Measurements from ENCODE around the gene GPN2.

GPN2 gene

GRCh38 chr1:26831546-26832248, 58.4 kb downstream of the GPN2 start:
- DNase-seq, result peak in 1 of 3 experiments; percentile 8

GRCh38 chr1:26831059-26831458, 59.0 kb downstream of the GPN2 start:
- DNase-seq, result no peak

GRCh38 chr1:26829184-26829911, 60.7 kb downstream of the GPN2 start:
- no peak for DNase-seq

DNA sequence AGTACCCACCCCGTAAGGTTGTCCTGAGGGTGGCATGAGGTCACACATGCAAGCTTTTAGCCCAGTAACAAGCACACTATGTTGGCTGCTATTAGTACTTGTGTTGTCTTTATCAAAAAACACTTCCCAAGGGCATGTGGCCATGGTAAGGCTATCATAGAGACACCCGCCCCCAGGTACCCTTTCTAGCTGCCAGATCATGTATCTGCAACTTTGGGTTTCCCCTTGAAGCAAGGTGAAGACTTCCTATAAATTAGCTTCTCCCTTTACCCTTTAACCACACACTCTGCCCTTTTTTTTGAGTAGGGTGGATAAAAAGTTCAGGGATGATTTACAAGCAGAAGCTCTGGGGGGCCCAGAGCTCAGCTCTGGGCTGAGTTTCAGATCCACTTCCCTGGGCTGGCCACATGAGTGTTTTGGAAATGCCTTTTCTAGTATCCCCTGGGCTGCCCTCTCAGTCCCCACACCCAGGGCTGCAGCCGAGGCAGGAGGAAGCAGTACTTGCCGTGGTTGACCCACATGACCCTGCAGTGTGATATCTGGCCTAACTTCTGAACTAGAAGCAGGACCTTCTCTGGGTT, 61.6 kb downstream of the GPN2 start:
- DNase-seq, result no peak

DNA sequence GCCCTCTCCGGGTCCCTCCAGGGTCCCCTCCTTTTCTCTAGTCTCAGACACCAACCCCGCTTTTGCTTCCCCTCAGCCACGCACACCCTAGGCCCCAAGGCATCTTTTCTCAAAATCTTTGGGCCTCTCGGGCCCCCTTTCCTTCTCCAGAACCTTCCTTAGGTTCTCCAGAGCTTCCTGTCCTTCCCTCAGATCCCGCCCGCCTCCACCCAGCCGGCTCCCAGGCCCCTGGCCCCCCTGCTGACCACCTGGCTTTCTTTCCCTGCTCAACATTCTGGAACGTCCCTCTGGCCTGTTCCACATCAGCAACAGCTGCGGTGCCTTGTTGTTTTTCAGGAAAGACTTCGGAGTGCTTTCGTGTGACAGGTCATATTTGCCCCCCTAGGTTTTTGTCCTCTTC, 62.4 kb downstream of the GPN2 start:
- DNase-seq, result no peak

- DNase-seq, result no peak
Measured at GRCh38 chr1:26827106-26827604, 62.9 kb downstream of the GPN2 start.

GRCh38 chr1:26826261-26827105, 63.6 kb downstream of the GPN2 start, which contains the start of gene ZDHHC18:
TSS of gene ZDHHC18 (plus strand) at chr1:26826688. CDS start at chr1:26826805, 117 bp downstream.
- DNase-seq, result peak; percentile 68 to 87 (median 81)
